Suprapubic skin (tissue), 4 donors: ENCODE measurements around the gene PLA1A. TPM values are rescaled to one million over a fixed set of nuclear protein-coding genes. Genes with fewer than 3 reads are reported as not detected.
"Not testable (repeated sequence)": the region's sequence is repeated elsewhere in the genome, so short reads cannot be mapped to it uniquely, and the experiment has no call there.

ENCODE experiments used
- DNase-seq, 2 donors: peaks; one replicate each; pipeline ENCODE4 v3.0.0-alpha.2; 2019; ENCODE audit warnings: low spot score in 2 of 2
- H3K27ac ChIP-seq: fragments of 200-600 bp; sonication (generic); one replicate; pipeline ENCODE4 v1.5.1; 2019
- H3K27me3 ChIP-seq: fragments of 200-600 bp; sonication (generic); one replicate; pipeline ENCODE4 v1.5.1; 2019
- H3K36me3 ChIP-seq: fragments of 200-600 bp; sonication (generic); one replicate; pipeline ENCODE4 v1.5.1; 2019
- H3K4me1 ChIP-seq: fragments of 200-600 bp; sonication (generic); one replicate; pipeline ENCODE4 v1.5.1; 2019
- H3K4me3 ChIP-seq: fragments of 200-600 bp; sonication (generic); one replicate; pipeline ENCODE4 v1.5.1; 2019; ENCODE audit warnings: mild to moderate bottlenecking
- H3K9me3 ChIP-seq: fragments of 200-600 bp; sonication (generic); one replicate; pipeline ENCODE4 v1.5.1; 2019
- EP300 ChIP-seq: sonication (generic); formaldehyde crosslinking; IDR thresholded peaks from one replicate; pipeline ENCODE4 v1.6.1; 2017; ENCODE audit warnings: antibody characterized with exemption
- POLR2A ChIP-seq, 2 donors: fragments of 450-650 bp; IDR thresholded peaks; one replicate each; pipeline ENCODE4 v1.6.1; 2017; ENCODE audit warnings: antibody characterized with exemption in 2 of 2, mild to moderate bottlenecking in 2 of 2, moderate library complexity in 2 of 2
- POLR2AphosphoS5 ChIP-seq, 3 donors: sonication (generic); formaldehyde crosslinking; IDR thresholded peaks; one replicate each; pipeline ENCODE4 v1.6.1; 2017; ENCODE audit warnings: antibody characterized with exemption in 3 of 3
- WGBS: methylation state at CpG from one replicate; pipeline ENCODE4 v1.1.5; 2018; 5-methylcytosine and 5-hydroxymethylcytosine counted together
- total RNA-seq, 4 donors: library from RNA; depleted of rRNA; stranded (reverse); fragments of >200 nt; gene quantifications; one replicate each; pipeline ENCODE4 v1.1.0, GENCODE V29; 2016
- TF ChIP-seq, protein P1 (sequence below), 2 donors: fragments of 200-600 bp in 1 of 2; fragments of 450-650 bp in 1 of 2; sonication (generic) in 1 of 2; IDR thresholded peaks; one replicate each; pipeline ENCODE4 v1.5.1; 2016 to 2019; ENCODE audit warnings: antibody characterized with exemption in 2 of 2, mild to moderate bottlenecking in 1 of 2, moderate library complexity in 1 of 2

The PLA1A gene, protein sequence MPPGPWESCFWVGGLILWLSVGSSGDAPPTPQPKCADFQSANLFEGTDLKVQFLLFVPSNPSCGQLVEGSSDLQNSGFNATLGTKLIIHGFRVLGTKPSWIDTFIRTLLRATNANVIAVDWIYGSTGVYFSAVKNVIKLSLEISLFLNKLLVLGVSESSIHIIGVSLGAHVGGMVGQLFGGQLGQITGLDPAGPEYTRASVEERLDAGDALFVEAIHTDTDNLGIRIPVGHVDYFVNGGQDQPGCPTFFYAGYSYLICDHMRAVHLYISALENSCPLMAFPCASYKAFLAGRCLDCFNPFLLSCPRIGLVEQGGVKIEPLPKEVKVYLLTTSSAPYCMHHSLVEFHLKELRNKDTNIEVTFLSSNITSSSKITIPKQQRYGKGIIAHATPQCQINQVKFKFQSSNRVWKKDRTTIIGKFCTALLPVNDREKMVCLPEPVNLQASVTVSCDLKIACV
- 1 to 10 TPM in 2 of 4 donors, under 1 TPM in 1, not detected in 1; 0.39 to 1.8 (median 1.4) TPM for total RNA-seq

DNA sequence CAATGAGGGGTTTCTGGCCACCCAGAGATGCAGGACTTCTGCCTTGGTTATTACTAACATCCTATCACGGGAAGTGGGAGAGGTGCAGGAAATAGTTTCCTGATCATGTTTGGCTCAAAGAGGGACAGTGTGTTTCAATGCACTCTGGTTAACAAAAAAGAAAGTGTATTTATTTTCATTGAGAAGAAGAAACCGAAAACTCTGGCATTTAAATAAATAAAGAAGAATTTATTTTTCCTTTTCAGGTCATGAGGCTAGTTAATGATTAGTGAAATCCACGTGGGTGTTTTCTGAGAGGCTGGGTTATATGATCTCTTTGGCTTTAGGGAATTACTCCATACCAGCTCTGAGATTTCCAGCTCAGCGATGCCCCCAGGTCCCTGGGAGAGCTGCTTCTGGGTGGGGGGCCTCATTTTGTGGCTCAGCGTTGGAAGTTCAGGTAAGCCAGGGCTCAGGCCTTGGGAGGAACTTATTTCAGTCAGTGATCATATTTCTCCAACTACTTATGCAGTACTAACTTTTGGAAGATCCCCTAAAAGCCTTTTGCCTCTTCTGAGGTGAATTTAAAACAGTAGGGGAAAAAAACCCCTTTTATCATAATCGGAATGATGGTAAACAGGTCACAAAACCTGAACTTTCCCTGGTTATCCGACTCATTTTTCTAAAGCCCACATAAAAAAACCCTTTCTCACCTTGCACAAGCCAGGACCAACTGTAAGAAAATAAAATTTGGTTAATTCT is at the start of gene PLA1A:
TSS of gene PLA1A (plus strand) at position 338 of the 741 bp plus-strand sequence. CDS start at position 367, 29 bp downstream.
- no peak within 1 kb of the TSS for H3K4me3 ChIP-seq
- H3K9me3 ChIP-seq, result no peaks in the 10 kb centered on the region
- no peaks in the 10 kb centered on the region for H3K27me3 ChIP-seq
- TF ChIP-seq EP300 (no peak), POLR2A (IDR thresholded peaks at IDR 0.05) (no peak), POLR2AphosphoS5 (IDR thresholded peaks at IDR 0.05) (no peak)
- TF ChIP-seq, protein P1, sequence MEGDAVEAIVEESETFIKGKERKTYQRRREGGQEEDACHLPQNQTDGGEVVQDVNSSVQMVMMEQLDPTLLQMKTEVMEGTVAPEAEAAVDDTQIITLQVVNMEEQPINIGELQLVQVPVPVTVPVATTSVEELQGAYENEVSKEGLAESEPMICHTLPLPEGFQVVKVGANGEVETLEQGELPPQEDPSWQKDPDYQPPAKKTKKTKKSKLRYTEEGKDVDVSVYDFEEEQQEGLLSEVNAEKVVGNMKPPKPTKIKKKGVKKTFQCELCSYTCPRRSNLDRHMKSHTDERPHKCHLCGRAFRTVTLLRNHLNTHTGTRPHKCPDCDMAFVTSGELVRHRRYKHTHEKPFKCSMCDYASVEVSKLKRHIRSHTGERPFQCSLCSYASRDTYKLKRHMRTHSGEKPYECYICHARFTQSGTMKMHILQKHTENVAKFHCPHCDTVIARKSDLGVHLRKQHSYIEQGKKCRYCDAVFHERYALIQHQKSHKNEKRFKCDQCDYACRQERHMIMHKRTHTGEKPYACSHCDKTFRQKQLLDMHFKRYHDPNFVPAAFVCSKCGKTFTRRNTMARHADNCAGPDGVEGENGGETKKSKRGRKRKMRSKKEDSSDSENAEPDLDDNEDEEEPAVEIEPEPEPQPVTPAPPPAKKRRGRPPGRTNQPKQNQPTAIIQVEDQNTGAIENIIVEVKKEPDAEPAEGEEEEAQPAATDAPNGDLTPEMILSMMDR (IDR thresholded peaks at IDR 0.05), result no peak
- no peaks in the 10 kb centered on the region for H3K36me3 ChIP-seq
- WGBS, result 64% methylated on average over 7 of the region's 7 CpGs
- peak in 1 of 2 donors; percentile 20 for DNase-seq
- H3K27ac ChIP-seq, result peak within 1 kb of the TSS; percentile 44
- H3K4me1 ChIP-seq, result no peaks in the 10 kb centered on the region

DNA sequence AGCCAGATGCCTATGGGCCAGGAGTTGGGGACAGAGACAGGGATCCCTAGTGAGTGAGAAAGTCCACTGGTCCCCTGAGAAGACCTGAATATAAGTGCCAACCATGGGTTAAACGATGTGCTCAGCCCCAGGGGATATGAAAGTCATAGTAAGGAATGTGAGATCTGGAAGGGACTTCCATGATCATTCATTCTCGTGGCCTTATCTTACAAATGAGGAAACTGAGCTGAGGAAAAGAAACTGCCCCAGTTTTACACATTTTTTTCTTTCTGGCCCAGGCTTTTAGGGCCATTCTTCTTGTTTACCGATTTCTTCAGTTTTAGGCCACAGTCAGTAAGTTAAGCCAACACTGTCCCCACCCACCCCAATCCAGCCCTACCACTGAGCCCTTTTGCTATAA is 49.3 kb upstream of the PLA1A start:
- Histone ChIP-seq H3K27ac (no peak overlapping the region), H3K36me3 (no peaks in the 10 kb centered on the region), H3K4me1 (no peaks in the 10 kb centered on the region), H3K4me3 (no peak overlapping the region), H3K9me3 (no peaks in the 10 kb centered on the region), H3K27me3 (no peaks in the 10 kb centered on the region)
- TF ChIP-seq POLR2A (IDR thresholded peaks at IDR 0.05), result no peak
- TF ChIP-seq POLR2AphosphoS5 (IDR thresholded peaks at IDR 0.05), result no peak
- TF ChIP-seq EP300, result no peak
- TF ChIP-seq, protein P1 (IDR thresholded peaks at IDR 0.05), result no peak
- 30% methylated on average over 3 of the region's 3 CpGs for WGBS
- no peak for DNase-seq

DNA sequence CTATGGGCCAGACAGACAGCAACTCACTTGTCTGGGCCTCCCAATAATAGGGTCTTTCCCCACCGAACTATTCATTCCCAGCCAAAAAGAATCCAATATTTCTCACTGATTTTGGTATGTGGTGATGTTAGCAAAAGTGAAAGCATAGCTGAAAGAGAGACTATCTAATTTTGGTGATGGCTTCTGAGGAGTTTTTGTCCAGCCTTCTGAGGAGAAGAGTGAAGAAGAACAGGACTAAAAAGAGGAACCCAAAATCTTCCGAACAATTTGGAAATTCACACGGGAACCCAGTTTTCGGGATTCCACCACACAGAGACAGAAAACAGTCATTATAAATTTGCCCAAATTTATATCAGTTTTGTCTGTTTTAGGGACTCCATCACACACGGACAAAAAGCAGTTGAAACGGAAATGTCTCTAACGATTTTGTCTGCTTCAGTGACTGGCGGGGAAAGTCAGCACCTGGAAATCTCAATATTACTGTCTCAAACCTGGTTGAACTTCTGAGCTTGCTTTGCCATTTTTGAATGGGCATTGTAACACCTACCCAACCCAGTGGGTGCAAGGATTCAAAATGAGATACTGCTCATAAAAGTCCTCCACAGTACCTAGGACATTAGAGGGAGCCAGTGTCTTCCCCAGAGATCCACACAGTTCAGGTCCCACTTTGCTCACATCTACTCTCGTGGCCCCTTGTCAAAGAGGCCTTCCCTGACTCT is 47.3 kb upstream of the PLA1A start:
- 96% methylated on average over 9 of the region's 9 CpGs for WGBS
- H3K36me3 ChIP-seq, result no peaks in the 10 kb centered on the region
- DNase-seq, result no peak
- no peaks in the 10 kb centered on the region for H3K9me3 ChIP-seq
- no peak overlapping the region for H3K27ac ChIP-seq
- no peak overlapping the region for H3K4me3 ChIP-seq
- no peaks in the 10 kb centered on the region for H3K27me3 ChIP-seq
- no peaks in the 10 kb centered on the region for H3K4me1 ChIP-seq
- TF ChIP-seq POLR2AphosphoS5 (IDR thresholded peaks at IDR 0.05), result no peak

DNA sequence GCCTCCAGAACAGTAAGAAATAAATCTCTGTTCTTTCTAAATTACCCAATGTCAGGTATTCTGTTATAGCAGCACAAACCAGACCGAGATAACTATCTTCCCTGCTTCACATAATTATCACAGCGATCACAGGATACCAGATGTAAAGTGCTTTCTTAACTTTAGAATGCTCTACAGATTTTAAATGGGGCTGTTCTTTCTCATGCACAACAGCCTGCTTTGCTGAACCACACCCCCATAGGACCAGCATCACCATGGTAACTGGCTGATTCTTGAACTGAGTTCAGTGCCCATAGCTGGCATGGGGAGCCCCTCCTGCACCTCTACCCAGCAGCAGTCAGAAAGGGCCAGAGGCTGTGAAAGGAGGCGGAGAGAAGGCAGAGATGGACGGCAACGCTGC is 46.1 kb upstream of the PLA1A start:
- no peaks in the 10 kb centered on the region for H3K4me1 ChIP-seq
- H3K4me3 ChIP-seq, result no peak overlapping the region
- H3K27me3 ChIP-seq, result no peaks in the 10 kb centered on the region
- H3K9me3 ChIP-seq, result no peaks in the 10 kb centered on the region
- H3K27ac ChIP-seq, result no peak overlapping the region
- no peak for DNase-seq
- 64% methylated on average over 2 of the region's 5 CpGs for WGBS
- TF ChIP-seq POLR2AphosphoS5 (IDR thresholded peaks at IDR 0.05) (no peak), EP300 (no peak), POLR2A (IDR thresholded peaks at IDR 0.05) (no peak)
- TF ChIP-seq, protein P1 (IDR thresholded peaks at IDR 0.05), result no peak
- no peaks in the 10 kb centered on the region for H3K36me3 ChIP-seq

DNA sequence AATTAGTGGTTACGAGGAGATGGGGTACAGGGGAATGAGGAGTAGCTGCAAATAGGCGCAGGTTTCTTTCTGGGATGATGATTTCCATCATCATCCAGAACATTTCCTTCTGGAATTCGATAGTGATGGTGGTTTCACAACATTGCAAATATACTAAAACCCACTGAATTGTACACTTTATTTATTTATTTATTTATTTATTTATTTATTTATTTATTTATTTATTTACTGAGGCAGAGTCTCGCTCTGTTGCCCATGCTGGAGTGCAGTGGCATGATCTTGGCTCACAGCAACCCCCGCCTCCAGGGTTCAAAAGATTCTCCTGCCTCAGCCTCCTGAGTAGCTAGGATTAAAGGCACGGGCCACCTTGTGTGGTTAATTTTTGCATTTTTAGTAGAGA is 44.8 kb upstream of the PLA1A start:
- DNase-seq, H3K4me1 ChIP-seq, H3K36me3 ChIP-seq, H3K27ac ChIP-seq, H3K9me3 ChIP-seq, H3K4me3 ChIP-seq, H3K27me3 ChIP-seq: not testable (repeated sequence)
- WGBS, result 93% methylated on average over 6 of the region's 6 CpGs
